GM12878 (cell line): Measurements from ENCODE around the gene TBC1D23. TPM values are rescaled to one million over a fixed set of nuclear protein-coding genes. Genes with fewer than 3 reads are reported as not detected.

Experiments
- ATAC-seq: fragments of 200-7000 bp; cut with Tn5 transposase; 3 replicates; pipeline ENCODE4 v1.9.1; 2020; ENCODE audit warnings: mild to moderate bottlenecking, moderate library complexity
- BruUV-seq: library from RNA; stranded (reverse); fragments of 400-500 nt; replicated peaks from 2 replicates; lab custom pipeline; 2021; lab: Mats Ljungman, UMichigan
- CTCF ChIA-PET: fragments of 300-600 bp; sonication (Branson Sonifier 250); formaldehyde crosslinking; extraction: SDS; loops from one replicate; lab custom pipeline; 2021; ENCODE audit warnings: inconsistent platforms; lab: Yijun Ruan, JAX
- POLR2A ChIA-PET: fragments of 350-600 bp; formaldehyde crosslinking; extraction: SDS; loops from one replicate; lab custom pipeline; 2021; ENCODE audit warnings: inconsistent platforms; lab: Charles Lee
- RAD21 ChIA-PET: fragments of 300-600 bp; sonication (Branson Sonifier 250); formaldehyde crosslinking; loops from one replicate; lab custom pipeline; 2023; ENCODE audit warnings: antibody characterized with exemption; ENCODE audit not compliant: unreplicated experiment; lab: Charles Lee
- SMC1A ChIA-PET: fragments of 300-600 bp; sonication (Branson Sonifier 250); formaldehyde crosslinking; loops from one replicate; lab custom pipeline; 2023; ENCODE audit not compliant: unreplicated experiment, uncharacterized antibody; lab: Charles Lee
- DNase-seq: peaks from one replicate; pipeline ENCODE4 v3.0.0-alpha.2; 2011; ENCODE audit warnings: low read depth, low spot score
- FAIRE-seq: peaks from 3 replicates; lab custom pipeline; 2011; peaks lifted over from hg19 to GRCh38; lab: Jason Lieb, UNC
- H2AFZ ChIP-seq: 2 replicates; pipeline ENCODE4 v1.6.0; 2011; ENCODE audit warnings: low read depth, low read length, control low read depth; ENCODE audit not compliant: control insufficient read depth
- H3K27ac ChIP-seq: 2 replicates; pipeline ENCODE4 v1.5.1; 2011; ENCODE audit warnings: control low read depth; ENCODE audit not compliant: control insufficient read depth, insufficient read depth
- H3K27me3 ChIP-seq, 2 experiments: replicated peaks in 1 of 2; 2 replicates each; pipeline versions ENCODE4 v1.6.0 to v1.6.1; 2011; ENCODE audit warnings: low read length in 1 of 2; ENCODE audit not compliant: control insufficient read depth in 2 of 2, insufficient read depth in 2 of 2
- H3K36me3 ChIP-seq, 2 experiments: 2 replicates each; pipeline ENCODE4 v1.5.1; 2011; ENCODE audit warnings: low read length in 1 of 2; ENCODE audit not compliant: control insufficient read depth in 2 of 2, insufficient read depth in 2 of 2
- H3K4me1 ChIP-seq: 2 replicates; pipeline ENCODE4 v1.6.1; 2011; ENCODE audit warnings: mild to moderate bottlenecking, low read length, moderate library complexity, mixed read lengths; ENCODE audit not compliant: control insufficient read depth, insufficient read depth
- H3K4me2 ChIP-seq: 2 replicates; pipeline ENCODE4 v1.6.0; 2011; ENCODE audit warnings: control low read depth; ENCODE audit not compliant: control insufficient read depth, insufficient read depth
- H3K4me3 ChIP-seq: fragments of 200-600 bp; sonication (generic); 2 replicates; pipeline ENCODE4 v1.5.1; 2016
- H3K79me2 ChIP-seq: 2 replicates; pipeline ENCODE4 v1.6.0; 2011; ENCODE audit warnings: low read length; ENCODE audit not compliant: control insufficient read depth, insufficient read depth
- H3K9ac ChIP-seq: 2 replicates; pipeline ENCODE4 v1.8.0; 2011; ENCODE audit warnings: low read length, control low read depth, mixed read lengths; ENCODE audit not compliant: control insufficient read depth, insufficient read depth
- H3K9me3 ChIP-seq: replicated peaks from 3 replicates; pipeline ENCODE4 v1.5.1; 2011; ENCODE audit warnings: mild to moderate bottlenecking, low read length; ENCODE audit not compliant: control insufficient read depth, insufficient read depth
- H4K20me1 ChIP-seq: 2 replicates; pipeline ENCODE4 v1.6.0; 2011; ENCODE audit not compliant: control insufficient read depth, insufficient read depth
- GABPA ChIP-seq: IDR thresholded peaks from 2 replicates; pipeline ENCODE4 v1.6.1; 2014; ENCODE audit warnings: antibody characterized with exemption, low read depth, mild to moderate bottlenecking, inconsistent platforms
- HDAC2 ChIP-seq: fragments of 200-600 bp; sonication (generic); IDR thresholded peaks from 2 replicates; pipeline ENCODE4 v1.6.1; 2017
- HSF1 ChIP-seq: fragments of 150-350 bp; IDR thresholded peaks from 2 replicates; pipeline ENCODE4 v1.6.1; 2014; ENCODE audit warnings: mild to moderate bottlenecking, low read depth, low read length
- KAT2A ChIP-seq: conservative IDR thresholded peaks from 2 replicates; pipeline ENCODE4 v1.6.1; 2011; ENCODE audit warnings: low read depth, low read length; ENCODE audit not compliant: control insufficient read depth
- LARP7 ChIP-seq: fragments of 450-650 bp; IDR thresholded peaks from 2 replicates; pipeline ENCODE4 v1.6.1; 2017; ENCODE audit warnings: mild to moderate bottlenecking
- MTA3 ChIP-seq: IDR thresholded peaks from 2 replicates; pipeline ENCODE4 v1.6.1; 2012; ENCODE audit warnings: low read length, inconsistent platforms, borderline replicate concordance
- NFXL1 ChIP-seq: fragments of 450-650 bp; IDR thresholded peaks from 2 replicates; pipeline ENCODE4 v1.6.1; 2017; ENCODE audit warnings: antibody characterized with exemption, mild to moderate bottlenecking, borderline replicate concordance
- NFYB ChIP-seq: IDR thresholded peaks from 2 replicates; pipeline ENCODE4 v1.6.1; 2011; ENCODE audit warnings: low read depth, mild to moderate bottlenecking, low read length, improper control_type of control experiment, moderate library complexity; ENCODE audit not compliant: insufficient read depth
- PML ChIP-seq: IDR thresholded peaks from 2 replicates; pipeline ENCODE4 v1.6.1; 2012; ENCODE audit warnings: low read length, inconsistent platforms
- POLR2A ChIP-seq: IDR thresholded peaks from 2 replicates; pipeline ENCODE4 v1.6.1; 2011; ENCODE audit warnings: low read depth, mild to moderate bottlenecking, low read length
- RCOR1 ChIP-seq: conservative IDR thresholded peaks from 2 replicates; pipeline ENCODE4 v1.6.1; 2012; ENCODE audit warnings: low read depth, low read length, improper control_type of control experiment
- SKIL ChIP-seq: fragments of 450-650 bp; IDR thresholded peaks from 2 replicates; pipeline ENCODE4 v1.6.1; 2017; ENCODE audit warnings: mild to moderate bottlenecking, low read depth, inconsistent platforms; ENCODE audit not compliant: poor library complexity, severe bottlenecking
- SMAD5 ChIP-seq: IDR thresholded peaks from 2 replicates; pipeline ENCODE4 v1.6.1; 2016; ENCODE audit warnings: antibody characterized with exemption, low read depth
- SREBF1 ChIP-seq: IDR thresholded peaks from 2 replicates; pipeline ENCODE4 v1.6.1; 2012; ENCODE audit warnings: mild to moderate bottlenecking, low read length
- SUPT20H ChIP-seq: IDR thresholded peaks from 2 replicates; pipeline ENCODE4 v1.6.1; 2011; ENCODE audit warnings: low read depth, mild to moderate bottlenecking, low read length, moderate library complexity, borderline replicate concordance; ENCODE audit not compliant: control insufficient read depth
- ZNF24 ChIP-seq: fragments of 450-650 bp; IDR thresholded peaks from 2 replicates; pipeline ENCODE4 v1.6.1; 2017; ENCODE audit warnings: antibody characterized with exemption, mild to moderate bottlenecking
- ZNF274 ChIP-seq: IDR thresholded peaks from one replicate; pipeline ENCODE4 v1.8.0; 2011; ENCODE audit not compliant: insufficient read length, insufficient read depth
- WGBS: methylation state at CpG from one replicate; pipeline ENCODE4 v1.1.6; 2016; ENCODE audit warnings: low lambda C conversion rate; ENCODE audit not compliant: insufficient replicate concordance, insufficient coverage; ENCODE audit errors: missing lambda C conversion rate; 5-methylcytosine and 5-hydroxymethylcytosine counted together
- in situ Hi-C: fragments of 300-500 bp; cut with MboI; formaldehyde crosslinking; loops from 9 replicates; pipeline ENCODE4 v1.14.3; 2018; ENCODE audit warnings: mixed read lengths
- intact Hi-C: fragments of 100-400 bp; cut with micrococcal nuclease; formaldehyde crosslinking; loops from one replicate; pipeline ENCODE4 v1.14.2; 2022; ENCODE audit not compliant: unreplicated experiment
- polyA plus RNA-seq, 11 experiments: library from polyadenylated mRNA; depleted of rRNA in 4 of 11; unstranded in 6 of 11; stranded (reverse) in 5 of 11; fragments of >200 nt; fragmentation: Nextera tagmentation in 4 of 11; fragmentation: Illumina TruSeq in 1 of 11; extraction: Ambion mirVana in 4 of 11; extraction: Trizol in 1 of 11; gene quantifications; 1 replicate in 1 of 11; 2 replicates in 10 of 11; pipeline versions ENCODE4 v1.2.1 to v1.2.3, GENCODE V29; 2011 to 2016; ENCODE audit warnings: inconsistent platforms in 2 of 11, missing spikeins in 2 of 11, low read depth in 1 of 11
- total RNA-seq, 4 experiments: library from RNA; depleted of rRNA in 3 of 4; stranded (reverse); fragments of >200 nt in 3 of 4; fragmentation: Illumina TruSeq in 1 of 4; extraction: Trizol in 1 of 4; gene quantifications; 2 replicates each; pipeline versions ENCODE4 v1.2.1 to v1.2.3, GENCODE V29; 2013 to 2021
- TF ChIP-seq, protein P1 (sequence below): fragments of 450-650 bp; formaldehyde crosslinking; IDR thresholded peaks from 2 replicates; pipeline ENCODE4 v1.5.0; 2022; ENCODE audit warnings: mild to moderate bottlenecking, missing genetic modification characterization
- TF ChIP-seq, protein P2 (sequence below): IDR thresholded peaks from 2 replicates; pipeline ENCODE4 v1.6.1; 2011; ENCODE audit warnings: low read depth, mild to moderate bottlenecking, low read length, moderate library complexity, borderline replicate concordance; ENCODE audit errors: extremely low read depth

Gene TBC1D23
- total and polyA plus RNA-seq, 10 of the 15 experiments (the other 5 are each of a cell fraction or from before 2014, with no cell fraction given) = 8.2 to 23.2 (median 16.6) TPM

- H3K4me2 ChIP-seq = no peak overlapping the region
- no peak for FAIRE-seq
- H3K27me3 ChIP-seq = no peaks in the 10 kb centered on the region
- DNase-seq = no peak
- CTCF ChIA-PET = interaction anchor here (1.0 to 1.3 kb wide), 2 partner anchors 183 to 414 kb away, joined by 3 to 4 read pairs; no protein-coding TSS in a partner anchor
- no peaks in the 10 kb centered on the region; the same call in 2 of the 3 replicates for H3K9me3 ChIP-seq
- WGBS = 8% methylated on average over 1 of the region's 1 CpG
- no peaks in the 10 kb centered on the region for H3K4me1 ChIP-seq
- H4K20me1 ChIP-seq = no peaks in the 10 kb centered on the region
- RAD21 ChIA-PET = interaction anchor here (0.9 kb wide), 1 partner anchor 183 kb away, joined by 3 read pairs; no protein-coding TSS in a partner anchor
- no peaks in the 10 kb centered on the region for H3K79me2 ChIP-seq
- intact Hi-C loops (no loop called here), in situ Hi-C loops (loop anchor here (5.0 kb wide), 2 partner anchors 185 to 415 kb away; no protein-coding TSS in a partner anchor)
- TF ChIP-seq SREBF1 (no peak), SKIL (no peak), RCOR1 (no peak), POLR2A (no peak), HSF1 (no peak), ZNF274 (no peak), ZNF24 (no peak), KAT2A (no peak), PML (no peak), LARP7 (no peak), GABPA (no peak), NFYB (no peak), MTA3 (no peak), HDAC2 (no peak), NFXL1 (no peak), SMAD5 (no peak), SUPT20H (no peak)
- TF ChIP-seq, protein P1, sequence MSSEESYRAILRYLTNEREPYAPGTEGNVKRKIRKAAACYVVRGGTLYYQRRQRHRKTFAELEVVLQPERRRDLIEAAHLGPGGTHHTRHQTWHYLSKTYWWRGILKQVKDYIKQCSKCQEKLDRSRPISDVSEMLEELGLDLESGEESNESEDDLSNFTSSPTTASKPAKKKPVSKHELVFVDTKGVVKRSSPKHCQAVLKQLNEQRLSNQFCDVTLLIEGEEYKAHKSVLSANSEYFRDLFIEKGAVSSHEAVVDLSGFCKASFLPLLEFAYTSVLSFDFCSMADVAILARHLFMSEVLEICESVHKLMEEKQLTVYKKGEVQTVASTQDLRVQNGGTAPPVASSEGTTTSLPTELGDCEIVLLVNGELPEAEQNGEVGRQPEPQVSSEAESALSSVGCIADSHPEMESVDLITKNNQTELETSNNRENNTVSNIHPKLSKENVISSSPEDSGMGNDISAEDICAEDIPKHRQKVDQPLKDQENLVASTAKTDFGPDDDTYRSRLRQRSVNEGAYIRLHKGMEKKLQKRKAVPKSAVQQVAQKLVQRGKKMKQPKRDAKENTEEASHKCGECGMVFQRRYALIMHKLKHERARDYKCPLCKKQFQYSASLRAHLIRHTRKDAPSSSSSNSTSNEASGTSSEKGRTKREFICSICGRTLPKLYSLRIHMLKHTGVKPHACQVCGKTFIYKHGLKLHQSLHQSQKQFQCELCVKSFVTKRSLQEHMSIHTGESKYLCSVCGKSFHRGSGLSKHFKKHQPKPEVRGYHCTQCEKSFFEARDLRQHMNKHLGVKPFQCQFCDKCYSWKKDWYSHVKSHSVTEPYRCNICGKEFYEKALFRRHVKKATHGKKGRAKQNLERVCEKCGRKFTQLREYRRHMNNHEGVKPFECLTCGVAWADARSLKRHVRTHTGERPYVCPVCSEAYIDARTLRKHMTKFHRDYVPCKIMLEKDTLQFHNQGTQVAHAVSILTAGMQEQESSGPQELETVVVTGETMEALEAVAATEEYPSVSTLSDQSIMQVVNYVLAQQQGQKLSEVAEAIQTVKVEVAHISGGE (CRISPR knock-in tag) = no peak
- TF ChIP-seq, protein P2, sequence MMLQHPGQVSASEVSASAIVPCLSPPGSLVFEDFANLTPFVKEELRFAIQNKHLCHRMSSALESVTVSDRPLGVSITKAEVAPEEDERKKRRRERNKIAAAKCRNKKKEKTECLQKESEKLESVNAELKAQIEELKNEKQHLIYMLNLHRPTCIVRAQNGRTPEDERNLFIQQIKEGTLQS = no peak
- SMC1A ChIA-PET = interaction anchor here (1.3 kb wide), 1 partner anchor 405 kb away, joined by 3 read pairs; no protein-coding TSS in a partner anchor
- no peak overlapping the region for H3K9ac ChIP-seq
- H3K4me3 ChIP-seq = no peak overlapping the region
- no peak overlapping the region for H3K27ac ChIP-seq
- no peak for ATAC-seq
- H2AFZ ChIP-seq = no peak overlapping the region
- no peaks in the 10 kb centered on the region for H3K36me3 ChIP-seq
- no TSS peak for BruUV-seq
- POLR2A ChIA-PET = no interaction called here
Observed at GRCh38 chr3:100252001-100252400, 8.8 kb upstream of the TBC1D23 start.
